WTC11 (cell line): ENCODE measurements around the gene NAV2. TPM values are rescaled to one million over a fixed set of nuclear protein-coding genes. Genes with fewer than 3 reads are reported as not detected.

ENCODE experiments used
- ATAC-seq: fragments of 200-7000 bp; cut with Tn5 transposase; 2 replicates; pipeline ENCODE4 v1.10.0; 2021; ENCODE audit warnings: mild to moderate bottlenecking, moderate library complexity
- CTCF ChIA-PET: fragments of 300-600 bp; sonication (Branson Sonifier 250); formaldehyde crosslinking; loops from one replicate; lab custom pipeline; 2021; ENCODE audit warnings: antibody characterized with exemption; lab: Charles Lee
- POLR2A ChIA-PET: fragments of 350-600 bp; sonication (Branson Sonifier 250); formaldehyde crosslinking; loops from one replicate; lab custom pipeline; 2021; ENCODE audit warnings: antibody characterized with exemption; lab: Charles Lee
- DNase-seq: peaks from one replicate; pipeline ENCODE4 v3.0.0; 2021; ENCODE audit warnings: low spot score
- H3K27ac Mint-ChIP-seq: 2 replicates; pipeline ENCODE4 v1.8.0; 2021; ENCODE audit warnings: mixed read lengths
- H3K27me3 Mint-ChIP-seq: 2 replicates; pipeline ENCODE4 v1.8.0; 2021; ENCODE audit warnings: low read depth, mild to moderate bottlenecking, moderate library complexity, mixed read lengths
- H3K36me3 Mint-ChIP-seq: 2 replicates; pipeline ENCODE4 v1.8.0; 2021; ENCODE audit warnings: mixed read lengths
- H3K4me1 Mint-ChIP-seq: 2 replicates; pipeline ENCODE4 v1.8.0; 2022; ENCODE audit warnings: mixed read lengths
- H3K4me3 Mint-ChIP-seq: 2 replicates; pipeline ENCODE4 v1.8.0; 2021; ENCODE audit warnings: mild to moderate bottlenecking, moderate library complexity, mixed read lengths
- H3K9me3 Mint-ChIP-seq: 2 replicates; pipeline ENCODE4 v1.8.0; 2021; ENCODE audit warnings: mixed read lengths
- AFF4 ChIP-seq: sonication (generic); formaldehyde crosslinking; IDR thresholded peaks from 2 replicates; pipeline ENCODE4 v1.8.1; 2023; ENCODE audit warnings: mild to moderate bottlenecking, missing genetic modification reagents, borderline replicate concordance
- AR ChIP-seq: fragments of 250-450 bp; sonication (Bioruptor Pico); IDR thresholded peaks from 2 replicates; pipeline ENCODE4 v1.9.0; 2021; ENCODE audit warnings: mild to moderate bottlenecking
- ATF3 ChIP-seq: sonication (generic); formaldehyde crosslinking; conservative IDR thresholded peaks from 2 replicates; pipeline ENCODE4 v1.8.1; 2022; ENCODE audit warnings: mild to moderate bottlenecking, missing genetic modification reagents
- CREB1 ChIP-seq: sonication (generic); formaldehyde crosslinking; IDR thresholded peaks from 2 replicates; pipeline ENCODE4 v1.8.0; 2023; ENCODE audit warnings: mild to moderate bottlenecking, missing genetic modification reagents
- CREM ChIP-seq: sonication (generic); formaldehyde crosslinking; IDR thresholded peaks from 2 replicates; pipeline ENCODE4 v1.8.1; 2022; ENCODE audit warnings: mild to moderate bottlenecking, missing genetic modification reagents, moderate library complexity
- CTCF ChIP-seq: fragments of 200-600 bp; IDR thresholded peaks from 2 replicates; pipeline ENCODE4 v1.8.0; 2022; ENCODE audit warnings: antibody characterized with exemption
- FOXP1 ChIP-seq: sonication (generic); formaldehyde crosslinking; IDR thresholded peaks from 2 replicates; pipeline ENCODE4 v1.8.0; 2022; ENCODE audit warnings: missing genetic modification reagents, mild to moderate bottlenecking, moderate library complexity, borderline replicate concordance
- FOXP4 ChIP-seq: sonication (generic); formaldehyde crosslinking; IDR thresholded peaks from 2 replicates; pipeline ENCODE4 v1.8.0; 2022; ENCODE audit warnings: mild to moderate bottlenecking, missing genetic modification reagents
- GABPB1 ChIP-seq: sonication (generic); formaldehyde crosslinking; IDR thresholded peaks from 2 replicates; pipeline ENCODE4 v1.8.1; 2023; ENCODE audit warnings: mild to moderate bottlenecking, missing genetic modification reagents
- JUN ChIP-seq: sonication (generic); formaldehyde crosslinking; IDR thresholded peaks from 2 replicates; pipeline ENCODE4 v1.8.0; 2023; ENCODE audit warnings: mild to moderate bottlenecking, missing genetic modification reagents
- MLX ChIP-seq: sonication (generic); formaldehyde crosslinking; IDR thresholded peaks from 2 replicates; pipeline ENCODE4 v1.8.1; 2023; ENCODE audit warnings: mild to moderate bottlenecking, missing genetic modification reagents, moderate library complexity
- NR1H2 ChIP-seq: sonication (generic); formaldehyde crosslinking; IDR thresholded peaks from 2 replicates; pipeline ENCODE4 v1.9.0; 2021; ENCODE audit warnings: mild to moderate bottlenecking, moderate library complexity, missing genetic modification reagents
- PREB ChIP-seq: sonication (generic); formaldehyde crosslinking; IDR thresholded peaks from 2 replicates; pipeline ENCODE4 v1.8.1; 2022; ENCODE audit warnings: mild to moderate bottlenecking, missing genetic modification reagents, moderate library complexity, borderline replicate concordance
- RORB ChIP-seq: fragments of 250-450 bp; sonication (Bioruptor Pico); IDR thresholded peaks from 2 replicates; pipeline ENCODE4 v1.9.0; 2021; ENCODE audit warnings: mild to moderate bottlenecking
- SMAD4 ChIP-seq: sonication (generic); formaldehyde crosslinking; IDR thresholded peaks from 2 replicates; pipeline ENCODE4 v1.8.0; 2022; ENCODE audit warnings: mild to moderate bottlenecking, missing genetic modification reagents
- TCF7 ChIP-seq: sonication (generic); formaldehyde crosslinking; IDR thresholded peaks from 2 replicates; pipeline ENCODE4 v1.8.0; 2022; ENCODE audit warnings: mild to moderate bottlenecking, low read depth, missing genetic modification reagents, moderate library complexity
- TP53 ChIP-seq: sonication (generic); formaldehyde crosslinking; IDR thresholded peaks from 2 replicates; pipeline ENCODE4 v1.8.1; 2023; ENCODE audit warnings: mild to moderate bottlenecking, missing genetic modification reagents
- USF1 ChIP-seq: sonication (generic); formaldehyde crosslinking; IDR thresholded peaks from 2 replicates; pipeline ENCODE4 v1.8.0; 2022; ENCODE audit warnings: mild to moderate bottlenecking, missing genetic modification reagents
- ZBTB21 ChIP-seq: sonication (generic); formaldehyde crosslinking; IDR thresholded peaks from 2 replicates; pipeline ENCODE4 v1.8.1; 2023; ENCODE audit warnings: mild to moderate bottlenecking, missing genetic modification reagents, borderline replicate concordance
- ZNF138 ChIP-seq: sonication (generic); formaldehyde crosslinking; conservative IDR thresholded peaks from 2 replicates; pipeline ENCODE4 v1.8.1; 2022; ENCODE audit warnings: mild to moderate bottlenecking, moderate library complexity, missing genetic modification reagents
- ZNF263 ChIP-seq: sonication (generic); formaldehyde crosslinking; IDR thresholded peaks from 2 replicates; pipeline ENCODE4 v1.8.1; 2022; ENCODE audit warnings: low read depth, mild to moderate bottlenecking, moderate library complexity, missing genetic modification reagents
- total RNA-seq: library from RNA; stranded (reverse); gene quantifications from 3 replicates; pipeline ENCODE4 v1.2.3, GENCODE V29; 2021

Gene NAV2
- total RNA-seq, 1 experiment from 2014 or later: 42.8 TPM

- H3K4me1 Mint-ChIP-seq: peaks cover 30% of the 10 kb centered on the region
- ATAC-seq (no peak), DNase-seq (no peak)
- no peaks in the 10 kb centered on the region for H3K9me3 Mint-ChIP-seq
- no peak overlapping the region for H3K4me3 Mint-ChIP-seq
- no peaks in the 10 kb centered on the region for H3K27me3 Mint-ChIP-seq
- POLR2A ChIA-PET: no interaction called here
- H3K27ac Mint-ChIP-seq: no peak overlapping the region
- TF ChIP-seq ZBTB21: no peak
- TF ChIP-seq SMAD4 (CRISPR knock-in tag): no peak
- TF ChIP-seq CREB1 (CRISPR knock-in tag): no peak
- TF ChIP-seq JUN (CRISPR knock-in tag): no peak
- TF ChIP-seq TP53 (CRISPR knock-in tag): no peak
- no peak for TF ChIP-seq GABPB1 (CRISPR knock-in tag)
- no peak for TF ChIP-seq ZNF138
- no peak for TF ChIP-seq MLX (CRISPR knock-in tag)
- TF ChIP-seq ATF3 (CRISPR knock-in tag): no peak
- no peak for TF ChIP-seq AFF4
- TF ChIP-seq TCF7 (CRISPR knock-in tag): no peak
- CTCF ChIA-PET: interaction anchor here (0.6 to 1.7 kb wide), 2 partner anchors 25 to 101 kb away, joined by 4 to 6 read pairs; no protein-coding TSS in a partner anchor
- peaks cover 19% of the 10 kb centered on the region for H3K36me3 Mint-ChIP-seq
Measured at GRCh38 chr11:19878520-19878919, 165.9 kb downstream of the NAV2 start.

- Mint-ChIP-seq H3K36me3 (peaks cover 23% of the 10 kb centered on the region), H3K27me3 (no peaks in the 10 kb centered on the region), H3K9me3 (no peaks in the 10 kb centered on the region), H3K4me1 (peaks cover 20% of the 10 kb centered on the region), H3K4me3 (no peak overlapping the region), H3K27ac (no peak overlapping the region; the same call in 1 of the 2 replicates)
- DNase-seq: no peak
- ATAC-seq: no peak
- ChIA-PET CTCF (interaction anchor here (1.7 kb wide), 1 partner anchor 24 kb away, joined by 6 read pairs; no protein-coding TSS in a partner anchor), POLR2A (no interaction called here)
- TF ChIP-seq CREM (CRISPR knock-in tag) (no peak), USF1 (CRISPR knock-in tag) (no peak), FOXP1 (CRISPR knock-in tag) (no peak), CTCF (no peak), ZNF138 (no peak), RORB (CRISPR knock-in tag) (no peak), AR (CRISPR knock-in tag) (no peak), PREB (CRISPR knock-in tag) (no peak), ZNF263 (no peak), NR1H2 (no peak), FOXP4 (no peak)
Measured at GRCh38 chr11:19879307-19880087, 166.9 kb downstream of the NAV2 start.
